BJ (cell line): ENCODE measurements around the gene CPSF4L. TPM values are rescaled to one million over a fixed set of nuclear protein-coding genes. Genes with fewer than 3 reads are reported as not detected.

Experiments
- CTCF ChIA-PET: fragments of 350-600 bp; formaldehyde crosslinking; extraction: SDS; loops from one replicate; lab custom pipeline; 2021; ENCODE audit warnings: antibody characterized with exemption, inconsistent platforms; lab: Yijun Ruan, JAX
- POLR2A ChIA-PET: fragments of 300-600 bp; sonication (Branson Sonifier 250); formaldehyde crosslinking; extraction: SDS; loops from one replicate; lab custom pipeline; 2021; ENCODE audit warnings: antibody characterized with exemption; lab: Charles Lee
- DNase-seq: peaks from one replicate; pipeline ENCODE4 v3.0.0-alpha.2; 2011; ENCODE audit warnings: low read depth
- H3K27me3 ChIP-seq: 2 replicates; pipeline ENCODE4 v1.6.0; 2011; ENCODE audit warnings: low read length; ENCODE audit not compliant: control insufficient read depth, insufficient read depth
- H3K36me3 ChIP-seq: 2 replicates; pipeline ENCODE4 v1.5.1; 2011; ENCODE audit warnings: low read length; ENCODE audit not compliant: control insufficient read depth, insufficient read depth
- H3K4me3 ChIP-seq: 2 replicates; pipeline ENCODE4 v1.5.1; 2011; ENCODE audit warnings: low read depth, mild to moderate bottlenecking, control low read depth, low read length
- CTCF ChIP-seq: IDR thresholded peaks from 2 replicates; pipeline ENCODE4 v1.5.1; 2011; ENCODE audit warnings: low read depth, mild to moderate bottlenecking, control low read depth, inconsistent platforms, low read length, moderate library complexity; ENCODE audit not compliant: insufficient read depth
- polyA plus RNA-seq: library from polyadenylated mRNA; depleted of rRNA; stranded (reverse); fragments of >200 nt; gene quantifications from 2 replicates; pipeline ENCODE4 v1.2.3, GENCODE V29; 2011

CPSF4L gene
- polyA plus RNA-seq, 1 experiment = 0.13 TPM

GRCh38 chr17:73256220-73256619 lies 5.5 kb downstream of the CPSF4L start:
- ChIA-PET CTCF (interaction anchor here (0.8 to 18.8 kb wide), 18 partner anchors 9 to 174 kb away, joined by 3 to 427 read pairs (median 6); partner anchors contain the start of gene CDC42EP4), POLR2A (no interaction called here)
- Histone ChIP-seq H3K27me3 (no peaks in the 10 kb centered on the region; the same call in 1 of the 2 replicates), H3K36me3 (no peaks in the 10 kb centered on the region), H3K4me3 (no peak overlapping the region)
- TF ChIP-seq CTCF = no peak
- DNase-seq = no peak

DNA sequence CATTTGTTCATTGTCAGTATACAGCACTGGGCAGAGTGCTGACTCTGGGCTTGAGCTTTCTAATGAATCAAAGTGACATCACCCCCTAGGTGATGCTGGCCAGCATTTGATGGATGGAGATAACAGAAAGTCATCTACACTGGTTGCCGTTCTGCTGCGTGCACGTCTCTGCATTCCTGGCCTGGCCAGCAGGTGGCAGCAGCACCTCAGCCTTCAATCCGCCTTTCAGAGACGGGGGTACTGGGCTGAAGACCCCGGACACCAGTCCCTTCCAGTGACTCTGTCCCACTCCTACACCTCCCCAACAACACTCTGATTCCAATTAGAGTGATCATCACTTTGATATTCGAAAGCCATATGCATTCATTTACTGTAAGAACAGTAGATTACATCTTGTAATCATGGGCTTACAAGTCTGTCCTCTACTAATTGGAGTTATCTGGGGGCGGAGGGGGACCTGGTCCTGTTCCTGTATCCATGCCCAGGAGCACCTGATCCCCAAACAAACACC lies 6.0 kb downstream of the CPSF4L start:
- Histone ChIP-seq H3K27me3 (no peaks in the 10 kb centered on the region; the same call in 1 of the 2 replicates), H3K36me3 (no peaks in the 10 kb centered on the region), H3K4me3 (no peak overlapping the region)
- no peak for DNase-seq
- peak; percentile 98 for TF ChIP-seq CTCF
- POLR2A ChIA-PET = no interaction called here
- CTCF ChIA-PET = interaction anchor here (0.6 to 18.8 kb wide), 28 partner anchors 10 to 538 kb away, joined by 3 to 427 read pairs (median 4); partner anchors contain the start of gene CDC42EP4

- H3K4me3 ChIP-seq = no peak overlapping the region
- CTCF ChIA-PET = interaction anchor here (0.9 to 18.8 kb wide), 3 partner anchors 9 to 526 kb away, joined by 3 to 427 read pairs (median 12); no protein-coding TSS in a partner anchor
- POLR2A ChIA-PET = no interaction called here
Observed at GRCh38 chr17:73251871-73252270, 9.8 kb downstream of the CPSF4L start.

GRCh38 chr17:73250851-73251640 lies 10.6 kb downstream of the CPSF4L start:
- Histone ChIP-seq H3K27me3 (no peaks in the 10 kb centered on the region; the same call in 1 of the 2 replicates), H3K4me3 (no peak overlapping the region), H3K36me3 (peaks cover 4% of the 10 kb centered on the region)
- DNase-seq = no peak
- POLR2A ChIA-PET = no interaction called here
- TF ChIP-seq CTCF = no peak
- CTCF ChIA-PET = interaction anchor here (0.9 to 18.8 kb wide), 6 partner anchors 9 to 694 kb away, joined by 3 to 427 read pairs (median 9); no protein-coding TSS in a partner anchor

More at GRCh38 chr17:73251871-73252270, 9.8 kb downstream of the CPSF4L start:
- no peaks in the 10 kb centered on the region; the same call in 1 of the 2 replicates for H3K27me3 ChIP-seq
- peaks cover 4% of the 10 kb centered on the region for H3K36me3 ChIP-seq
- DNase-seq = no peak
- TF ChIP-seq CTCF = no peak

GRCh38 chr17:73249700-73250099 lies 12.0 kb downstream of the CPSF4L start:
- CTCF ChIA-PET = interaction anchor here (0.6 to 18.8 kb wide), 10 partner anchors 9 to 927 kb away, joined by 3 to 427 read pairs (median 4); no protein-coding TSS in a partner anchor
- Histone ChIP-seq H3K4me3 (no peak overlapping the region), H3K27me3 (no peaks in the 10 kb centered on the region; the same call in 1 of the 2 replicates), H3K36me3 (peaks cover 5% of the 10 kb centered on the region)
- no peak for TF ChIP-seq CTCF
- POLR2A ChIA-PET = no interaction called here
- no peak for DNase-seq
